Kidney epithelial cell (primary cell): ENCODE data around the gene TMEM158. TPM values are rescaled to one million over a fixed set of nuclear protein-coding genes. Genes with fewer than 3 reads are reported as not detected.

Experiments used
- DNase-seq: peaks from one replicate; pipeline ENCODE4 v3.0.0-alpha.2; 2010; ENCODE audit warnings: low read depth
- H3K27me3 ChIP-seq: 2 replicates; pipeline ENCODE4 v1.6.0; 2011; ENCODE audit warnings: low read length; ENCODE audit not compliant: control insufficient read depth, insufficient read depth
- H3K36me3 ChIP-seq: 2 replicates; pipeline ENCODE4 v1.5.1; 2011; ENCODE audit warnings: low read length; ENCODE audit not compliant: control insufficient read depth, insufficient read depth
- H3K4me3 ChIP-seq: 2 replicates; pipeline ENCODE4 v1.5.1; 2011; ENCODE audit warnings: low read depth, mild to moderate bottlenecking, control low read depth, low read length
- total RNA-seq: library from RNA; depleted of rRNA; stranded (reverse); fragments of >200 nt; gene quantifications from 2 replicates; pipeline ENCODE4 v1.2.3, GENCODE V29; 2015
- TF ChIP-seq, protein P1 (sequence below): IDR thresholded peaks from 2 replicates; pipeline ENCODE4 v1.5.1; 2011; ENCODE audit warnings: mild to moderate bottlenecking, moderate library complexity, low read length, control low read depth, inconsistent platforms; ENCODE audit not compliant: insufficient read depth, poor library complexity, severe bottlenecking

Gene TMEM158
- total RNA-seq, 1 donor from 2014 or later = 5.8 TPM

DNA sequence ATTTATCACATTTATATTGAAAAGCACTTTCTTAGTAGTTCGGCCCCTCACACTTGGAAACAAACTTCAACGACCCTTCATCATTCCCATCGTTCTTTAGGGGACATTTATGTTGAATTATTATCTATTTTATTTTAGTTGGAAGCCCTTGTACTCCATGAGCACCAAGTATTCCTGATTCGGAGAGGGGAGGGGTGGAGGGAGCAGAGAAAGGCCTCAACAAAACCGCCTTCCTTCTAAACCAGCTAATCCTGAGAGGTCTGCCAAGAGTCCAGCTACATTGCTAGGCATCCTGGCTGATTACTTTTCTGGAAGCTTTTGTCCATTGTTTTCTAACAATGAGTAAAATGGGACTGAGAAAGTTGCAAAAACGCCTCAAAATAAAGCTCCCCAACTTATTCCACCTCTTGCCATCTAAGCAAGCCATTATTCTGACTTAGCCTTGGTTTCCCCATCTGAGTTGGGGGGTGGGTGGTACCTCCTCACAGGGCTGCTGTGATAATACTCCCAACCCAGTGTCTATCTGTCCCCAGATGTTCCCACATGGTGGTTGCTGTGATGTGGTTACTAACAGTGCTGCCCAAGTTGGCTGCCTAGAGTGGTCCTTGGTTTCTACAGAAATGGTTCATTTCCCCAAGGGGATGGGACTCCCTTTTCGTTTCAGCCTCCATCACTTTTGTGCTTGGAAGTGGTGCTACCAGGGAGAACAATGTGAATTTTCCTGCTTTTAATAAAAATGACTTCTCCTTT, 1.2 kb upstream of the TMEM158 start:
- H3K4me3 ChIP-seq = no peak overlapping the region
- no peak for DNase-seq
- H3K27me3 ChIP-seq = peaks cover 5% of the 10 kb centered on the region
- no peaks in the 10 kb centered on the region for H3K36me3 ChIP-seq
- TF ChIP-seq, protein P1, sequence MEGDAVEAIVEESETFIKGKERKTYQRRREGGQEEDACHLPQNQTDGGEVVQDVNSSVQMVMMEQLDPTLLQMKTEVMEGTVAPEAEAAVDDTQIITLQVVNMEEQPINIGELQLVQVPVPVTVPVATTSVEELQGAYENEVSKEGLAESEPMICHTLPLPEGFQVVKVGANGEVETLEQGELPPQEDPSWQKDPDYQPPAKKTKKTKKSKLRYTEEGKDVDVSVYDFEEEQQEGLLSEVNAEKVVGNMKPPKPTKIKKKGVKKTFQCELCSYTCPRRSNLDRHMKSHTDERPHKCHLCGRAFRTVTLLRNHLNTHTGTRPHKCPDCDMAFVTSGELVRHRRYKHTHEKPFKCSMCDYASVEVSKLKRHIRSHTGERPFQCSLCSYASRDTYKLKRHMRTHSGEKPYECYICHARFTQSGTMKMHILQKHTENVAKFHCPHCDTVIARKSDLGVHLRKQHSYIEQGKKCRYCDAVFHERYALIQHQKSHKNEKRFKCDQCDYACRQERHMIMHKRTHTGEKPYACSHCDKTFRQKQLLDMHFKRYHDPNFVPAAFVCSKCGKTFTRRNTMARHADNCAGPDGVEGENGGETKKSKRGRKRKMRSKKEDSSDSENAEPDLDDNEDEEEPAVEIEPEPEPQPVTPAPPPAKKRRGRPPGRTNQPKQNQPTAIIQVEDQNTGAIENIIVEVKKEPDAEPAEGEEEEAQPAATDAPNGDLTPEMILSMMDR = no peak

DNA sequence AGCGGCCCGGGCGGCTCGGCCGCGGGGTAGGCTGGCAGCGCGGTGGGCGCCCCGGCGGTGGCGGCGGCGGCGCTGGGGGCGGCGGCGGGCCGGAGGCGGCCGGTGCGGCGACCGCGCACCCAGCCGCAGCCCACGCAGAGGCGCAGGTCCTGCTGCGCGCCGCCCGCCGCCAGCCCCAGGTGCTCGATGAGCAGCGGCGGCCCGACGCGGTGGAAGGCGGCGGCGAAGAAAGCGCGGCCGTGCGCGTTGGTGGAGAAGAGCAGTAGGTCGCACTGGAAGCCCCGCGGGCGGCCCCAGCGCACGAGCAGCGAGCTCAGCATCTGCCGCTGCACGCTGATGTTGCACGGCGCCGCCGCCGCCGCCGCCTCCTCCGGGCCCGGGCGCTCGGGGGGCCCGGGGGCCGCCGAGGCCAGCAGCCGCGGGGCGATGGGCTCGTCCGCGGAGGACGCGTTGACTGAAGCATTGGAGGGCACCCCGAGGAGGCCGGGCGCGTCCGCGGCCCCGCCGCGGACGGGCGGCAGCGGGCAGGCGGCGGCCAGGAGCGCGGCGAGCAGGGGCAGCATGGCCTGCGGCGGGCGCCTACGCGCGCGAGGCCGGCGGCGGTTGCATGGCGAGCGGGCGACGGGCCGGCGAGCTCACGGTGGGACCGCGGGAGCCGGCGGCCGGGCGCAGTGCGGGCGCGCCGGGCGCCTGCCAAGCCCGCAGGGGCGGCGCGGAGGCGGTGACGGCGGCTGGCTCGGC, 452 bp downstream of the TMEM158 start:
- Histone ChIP-seq H3K4me3 (peak overlapping the region; percentile 52), H3K36me3 (no peaks in the 10 kb centered on the region), H3K27me3 (peaks cover 2% of the 10 kb centered on the region)
- DNase-seq = no peak
- TF ChIP-seq, protein P1 = no peak

DNA sequence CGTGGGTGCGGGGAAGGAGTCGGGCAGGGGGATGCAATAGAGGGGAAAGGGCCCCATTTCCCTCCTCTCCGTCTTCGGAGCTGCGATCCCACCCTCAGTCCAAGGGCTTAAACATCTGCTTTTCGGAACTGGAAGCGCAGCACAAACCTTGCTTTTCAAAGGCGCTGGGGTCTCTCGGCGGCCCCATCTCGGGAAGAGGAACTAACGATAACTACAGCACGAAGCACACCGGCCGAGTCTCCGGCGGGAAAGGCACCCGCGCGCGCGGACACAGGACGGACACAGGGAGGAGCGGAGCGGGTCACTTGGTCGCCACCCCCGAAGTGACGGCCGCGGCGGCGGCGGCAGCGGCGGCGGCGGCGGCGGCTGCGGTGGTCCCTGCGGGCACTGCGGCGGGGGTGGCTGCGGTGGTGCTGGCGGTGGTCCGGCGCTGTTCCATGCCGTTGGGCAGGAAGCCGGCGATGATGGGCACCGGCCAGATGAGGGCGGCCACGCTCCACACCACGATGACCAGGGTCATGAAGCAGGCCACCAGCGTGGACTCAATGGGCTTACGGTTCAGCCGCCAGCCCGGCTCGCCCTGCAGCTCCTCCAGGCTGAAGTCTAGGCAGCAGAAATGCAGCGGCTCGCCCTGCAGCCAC, 1.1 kb downstream of the TMEM158 start:
- Histone ChIP-seq H3K4me3 (peak overlapping the region; percentile 52), H3K27me3 (peaks cover 2% of the 10 kb centered on the region), H3K36me3 (no peaks in the 10 kb centered on the region)
- TF ChIP-seq, protein P1 = peak; percentile 51
- DNase-seq = no peak

DNA sequence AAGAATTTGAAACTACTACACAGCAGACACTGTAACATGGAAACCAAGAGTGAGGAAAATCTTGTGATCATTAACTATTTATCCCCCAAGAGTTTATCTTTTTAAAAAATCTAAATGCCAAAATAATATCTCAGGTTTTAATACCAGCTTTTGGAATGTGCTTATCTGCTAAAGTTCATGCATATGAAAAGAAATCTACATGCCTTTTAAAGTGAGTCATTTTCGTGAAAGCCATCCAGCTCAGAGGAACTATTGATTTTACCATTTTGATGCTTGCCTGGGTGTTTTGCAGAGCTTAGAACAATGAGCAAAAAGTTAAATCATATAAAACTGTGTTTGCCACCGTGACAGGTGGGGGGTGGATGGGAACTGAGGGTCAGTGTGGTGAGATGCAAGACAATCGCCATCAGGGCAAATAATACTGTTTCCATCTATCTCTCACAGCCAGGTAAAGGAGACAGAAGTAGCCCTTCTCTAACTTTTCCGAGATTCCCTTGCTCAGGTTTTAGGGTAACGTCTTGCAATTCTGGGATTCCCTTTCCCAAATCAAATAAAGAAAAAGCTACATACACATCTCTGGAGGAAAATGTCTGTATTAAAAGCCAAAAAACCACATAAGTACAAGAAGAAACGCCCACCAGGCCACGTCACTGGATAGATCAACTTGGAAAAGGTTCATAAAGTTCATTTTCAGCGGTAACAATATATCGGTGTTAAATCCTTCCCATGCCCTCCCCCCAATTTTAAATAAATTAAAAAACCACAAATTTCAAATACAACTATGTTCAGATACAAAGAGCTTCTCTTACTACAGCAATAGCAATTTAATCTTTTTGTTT, 2.0 kb downstream of the TMEM158 start:
- TF ChIP-seq, protein P1 = no peak
- Histone ChIP-seq H3K36me3 (no peaks in the 10 kb centered on the region), H3K27me3 (peaks cover 2% of the 10 kb centered on the region), H3K4me3 (peak overlapping the region; percentile 52)
- DNase-seq = no peak

DNA sequence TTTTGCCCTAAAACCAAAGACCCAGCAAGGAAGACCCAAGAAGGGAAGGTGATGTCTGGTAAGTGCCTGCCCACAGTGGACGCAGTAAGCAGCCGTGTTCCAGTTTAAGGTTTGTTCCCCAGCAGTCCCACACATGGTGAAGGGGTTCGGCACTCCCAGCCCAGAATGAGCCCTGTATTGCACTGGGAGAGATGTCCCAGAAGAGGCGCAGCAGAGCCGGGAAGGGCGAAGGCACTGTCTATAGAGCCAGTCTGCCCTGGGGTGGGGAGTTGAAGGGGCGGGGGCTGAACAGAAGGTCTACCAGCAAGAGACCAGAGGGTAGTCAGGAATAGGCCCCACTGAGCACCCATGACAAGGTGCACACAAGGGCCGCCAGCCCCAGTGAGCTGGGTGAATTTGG, 6.4 kb downstream of the TMEM158 start:
- no peak for DNase-seq
- TF ChIP-seq, protein P1 = no peak
- H3K27me3 ChIP-seq = no peaks in the 10 kb centered on the region
- H3K36me3 ChIP-seq = no peaks in the 10 kb centered on the region
- H3K4me3 ChIP-seq = no peak overlapping the region
